GM19467 (cell line): ENCODE data around the gene PMPCA.
"Not testable (repeated sequence)": the region's sequence is repeated elsewhere in the genome, so short reads cannot be mapped to it uniquely, and the experiment has no call there.

ENCODE experiments used
- ATAC-seq: cut with Tn5 transposase; IDR thresholded peaks from one replicate; pipeline ENCODE4 v1.9.1; 2021; ENCODE audit warnings: mild to moderate bottlenecking, moderate library complexity; ENCODE audit not compliant: unreplicated experiment

PMPCA gene

GRCh38 chr9:136407911-136408310, 2.5 kb upstream of the PMPCA start:
- ATAC-seq: no peak

- ATAC-seq: peak; percentile 22
Measured at GRCh38 chr9:136409557-136410455, 652 bp upstream of the PMPCA start.

GRCh38 chr9:136411378-136411777, 920 bp downstream of the PMPCA start:
- no peak for ATAC-seq

GRCh38 chr9:136412962-136413361, 2.5 kb downstream of the PMPCA start:
- ATAC-seq: no peak

GRCh38 chr9:136416427-136416826, 6.0 kb downstream of the PMPCA start:
- no peak for ATAC-seq

GRCh38 chr9:136416914-136417313, 6.5 kb downstream of the PMPCA start:
- ATAC-seq: no peak

GRCh38 chr9:136418182-136419091, 8.0 kb downstream of the PMPCA start:
- ATAC-seq: no peak

- no peak for ATAC-seq
Measured at GRCh38 chr9:136419092-136419420, 8.6 kb downstream of the PMPCA start.

GRCh38 chr9:136421791-136422190, 11.3 kb downstream of the PMPCA start:
- ATAC-seq: no peak

- no peak for ATAC-seq
Measured at GRCh38 chr9:136422876-136423275, 12.4 kb downstream of the PMPCA start.

- ATAC-seq: no peak
Measured at GRCh38 chr9:136423432-136424146, 13.1 kb downstream of the PMPCA start.

GRCh38 chr9:136424750-136425362, 14.4 kb downstream of the PMPCA start:
- ATAC-seq: no peak

GRCh38 chr9:136425367-136425766, 14.9 kb downstream of the PMPCA start:
- ATAC-seq: not testable (repeated sequence)

GRCh38 chr9:136426787-136427186, 16.3 kb downstream of the PMPCA start:
- ATAC-seq: no peak

GRCh38 chr9:136429075-136429628, 18.7 kb downstream of the PMPCA start:
- no peak for ATAC-seq

- ATAC-seq: no peak
Measured at GRCh38 chr9:136429683-136430491, 19.4 kb downstream of the PMPCA start.

GRCh38 chr9:136430588-136431234, 20.3 kb downstream of the PMPCA start:
- no peak for ATAC-seq

- ATAC-seq: no peak
Measured at GRCh38 chr9:136431782-136432350, 21.4 kb downstream of the PMPCA start.

- no peak for ATAC-seq
Measured at GRCh38 chr9:136432591-136432990, 22.1 kb downstream of the PMPCA start.
